Measurements from ENCODE around the gene NUDT10.

Gene NUDT10

GRCh38 chrX:51361251-51361650 lies 28.6 kb downstream of the NUDT10 start:
- TF ChIP-seq CTCF (IDR thresholded peaks at IDR 0.05; ENCODE audit: control extremely low read depth, extremely low read depth, low read depth, missing control alignments), result no peak
- CTCF ChIA-PET, result no interaction called here
- POLR2A ChIA-PET, result no interaction called here
- DNase-seq (ENCODE audit: extremely low spot score), result no peak

GRCh38 chrX:51376672-51377071 lies 44.0 kb downstream of the NUDT10 start:
- TF ChIP-seq CTCF (IDR thresholded peaks at IDR 0.05; ENCODE audit: control extremely low read depth, extremely low read depth, low read depth, missing control alignments), result no peak
- POLR2A ChIA-PET, result no interaction called here
- DNase-seq (ENCODE audit: extremely low spot score), result no peak
- CTCF ChIA-PET, result no interaction called here
